MM.1S (cell line): ENCODE results near the gene MARVELD2.

Source experiments
- CTCF ChIP-seq: fragments of 300-600 bp; sonication (generic); IDR thresholded peaks from 2 replicates; pipeline ENCODE4 v1.5.1; 2016; ENCODE audit warnings: antibody characterized with exemption, low read length, mixed read lengths
- EZH2phosphoT487 ChIP-seq: fragments of 300-600 bp; sonication (generic); IDR thresholded peaks from 2 replicates; pipeline ENCODE4 v1.6.1; 2018; ENCODE audit warnings: antibody characterized with exemption, low read length

DNA sequence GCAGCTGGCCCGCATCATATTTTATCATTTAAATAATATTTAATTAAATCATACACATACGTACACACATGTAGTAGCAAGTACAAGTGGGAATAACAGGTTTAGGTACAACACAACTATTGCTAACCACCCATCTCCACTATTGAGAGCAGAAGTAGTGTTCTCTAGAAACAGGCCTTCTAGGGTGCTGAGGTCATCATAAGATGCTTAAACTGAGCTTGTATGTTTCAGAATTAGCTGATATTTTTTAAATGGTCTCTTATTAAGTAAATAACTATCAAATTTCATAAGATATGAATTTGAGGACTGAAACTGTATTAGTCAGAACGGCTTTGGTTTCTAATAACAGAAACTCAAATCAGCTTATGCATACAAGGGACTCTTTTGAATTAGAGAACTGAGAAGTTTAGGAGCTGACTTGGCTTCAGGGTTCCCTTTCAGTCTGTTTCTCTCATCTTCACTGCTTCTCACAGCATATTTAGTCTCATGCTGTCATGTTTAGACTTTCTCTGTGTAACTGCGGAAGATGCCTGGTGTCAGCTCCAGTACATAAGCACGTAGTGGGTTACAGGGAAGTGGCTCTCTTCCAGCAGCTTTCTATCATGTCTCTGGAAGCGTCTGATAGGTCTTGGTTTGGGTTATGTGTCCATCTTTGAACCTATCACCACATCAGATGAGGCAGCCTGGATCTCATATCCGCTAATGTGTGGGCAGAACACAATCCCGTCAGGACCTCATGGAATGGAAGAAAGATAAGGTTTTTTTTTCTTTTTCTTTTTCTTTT is 52.7 kb downstream of the MARVELD2 start:
- TF ChIP-seq CTCF (no peak), EZH2phosphoT487 (no peak)
